Panc1 (cell line): ENCODE measurements around the gene WDR35.

Experiments
- CTCF ChIP-seq: fragments of 450-650 bp; IDR thresholded peaks from 2 replicates; pipeline ENCODE4 v1.5.1; 2017; ENCODE audit warnings: mild to moderate bottlenecking
- POLR2AphosphoS5 ChIP-seq: IDR thresholded peaks from 2 replicates; pipeline ENCODE4 v1.6.1; 2012; ENCODE audit warnings: mild to moderate bottlenecking, low read depth, low read length, moderate library complexity
- REST ChIP-seq, 2 experiments: IDR thresholded peaks; 2 replicates each; pipeline ENCODE4 v1.6.1; 2011 to 2012; ENCODE audit warnings: low read depth in 2 of 2, control low read depth in 1 of 2, low read length in 1 of 2, mild to moderate bottlenecking in 1 of 2, moderate library complexity in 1 of 2; ENCODE audit not compliant: insufficient read depth in 1 of 2
- TCF7L2 ChIP-seq: IDR thresholded peaks from 2 replicates; pipeline ENCODE4 v1.6.1; 2011; ENCODE audit warnings: mild to moderate bottlenecking, low read depth, low read length, inconsistent platforms

- TF ChIP-seq CTCF (no peak), POLR2AphosphoS5 (no peak), TCF7L2 (no peak), REST (IDR thresholded peaks at IDR 0.05; ENCODE audit: insufficient read depth in 1 of 2, low read depth in 2 of 2, low read length in 1 of 2) (no peak)
Measured at GRCh38 chr2:20013126-20013849, 23.4 kb upstream of the WDR35 start.
